GM19438 (cell line): ENCODE data around the gene PEX12.
"Not testable (repeated sequence)": the region's sequence is repeated elsewhere in the genome, so short reads cannot be mapped to it uniquely, and the experiment has no call there.

Experiments used
- ATAC-seq: cut with Tn5 transposase; IDR thresholded peaks from one replicate; pipeline ENCODE4 v1.9.1; 2021; ENCODE audit warnings: low read depth; ENCODE audit not compliant: unreplicated experiment

Gene PEX12

DNA sequence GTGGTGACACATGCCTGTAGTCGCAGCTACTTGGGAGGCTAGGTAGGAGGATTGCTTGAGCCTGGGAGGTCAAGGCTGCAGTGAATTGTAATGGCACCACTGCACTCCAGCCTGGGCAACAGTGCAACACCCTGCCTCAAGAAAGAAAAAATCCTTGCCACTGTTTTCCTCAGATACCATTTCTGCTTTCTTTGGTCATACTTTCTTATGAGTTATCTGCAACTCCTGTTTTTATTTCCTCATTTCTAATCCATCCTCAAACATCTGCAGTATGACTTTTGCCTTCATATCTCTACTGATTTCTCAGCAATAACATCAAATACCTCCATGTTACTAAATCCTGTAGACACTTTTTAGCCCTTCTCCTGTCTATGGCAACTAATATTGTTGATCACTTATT is 5.7 kb upstream of the PEX12 start:
- no peak for ATAC-seq

DNA sequence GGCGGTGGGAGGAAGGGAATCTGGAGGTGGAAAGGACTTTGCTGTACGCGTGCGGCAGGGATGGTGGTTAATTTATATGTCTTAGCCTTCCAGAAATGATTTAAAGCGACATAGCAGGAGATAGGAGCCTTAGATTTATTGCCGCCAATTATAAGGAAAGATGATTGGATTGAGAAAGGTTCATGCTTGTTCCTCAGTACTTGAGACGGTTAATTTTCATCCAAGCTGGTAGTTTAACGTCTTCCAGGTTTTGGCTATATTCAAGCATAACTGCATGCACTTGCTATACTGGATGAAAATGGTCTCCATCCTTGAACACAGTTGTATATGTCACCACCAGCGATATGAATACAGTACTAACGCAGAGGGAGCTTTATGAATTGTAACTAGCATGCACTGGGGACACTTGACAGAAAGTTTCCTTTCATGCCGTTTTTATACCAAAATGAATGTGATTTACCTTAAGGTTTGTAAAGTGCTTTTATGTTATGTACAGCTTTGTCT is 610 bp upstream of the PEX12 start:
- no peak for ATAC-seq

DNA sequence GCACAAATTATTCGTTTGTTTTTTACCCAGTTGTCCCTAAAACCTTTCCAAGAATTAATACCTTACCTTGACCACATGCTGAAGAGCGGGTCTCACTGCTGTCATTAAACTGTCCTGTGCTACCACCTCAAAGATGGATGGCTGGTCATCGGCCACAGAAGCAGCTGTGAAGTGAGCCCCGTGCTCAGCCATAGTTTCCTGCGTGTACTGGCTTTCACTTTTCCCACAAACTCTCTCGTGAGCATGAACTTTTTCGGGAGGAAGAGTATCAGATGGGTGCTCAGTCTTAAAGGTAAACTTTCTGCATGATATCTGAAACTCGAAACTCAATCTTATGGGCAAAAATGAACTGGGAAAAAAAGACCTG is 558 bp downstream of the PEX12 start:
- ATAC-seq: no peak

DNA sequence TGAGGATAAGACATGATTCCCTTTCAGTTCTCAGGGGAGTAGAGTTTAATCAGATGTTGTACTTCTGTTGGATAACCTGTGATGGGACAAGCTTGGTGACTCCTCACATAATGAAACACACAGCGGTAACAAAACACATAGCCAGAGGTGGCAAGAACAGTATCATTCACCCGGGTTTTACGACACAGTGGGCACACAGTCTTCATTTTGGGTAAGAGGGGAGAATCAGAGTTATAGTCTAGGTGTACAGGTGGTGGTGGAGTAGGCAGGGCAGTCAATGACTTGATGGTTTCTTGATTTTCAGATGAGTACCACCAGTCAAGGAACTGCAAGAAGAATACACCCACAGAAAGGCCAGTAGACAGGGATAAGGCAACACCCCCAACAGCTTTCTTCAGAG is 2.6 kb downstream of the PEX12 start:
- ATAC-seq: no peak

DNA sequence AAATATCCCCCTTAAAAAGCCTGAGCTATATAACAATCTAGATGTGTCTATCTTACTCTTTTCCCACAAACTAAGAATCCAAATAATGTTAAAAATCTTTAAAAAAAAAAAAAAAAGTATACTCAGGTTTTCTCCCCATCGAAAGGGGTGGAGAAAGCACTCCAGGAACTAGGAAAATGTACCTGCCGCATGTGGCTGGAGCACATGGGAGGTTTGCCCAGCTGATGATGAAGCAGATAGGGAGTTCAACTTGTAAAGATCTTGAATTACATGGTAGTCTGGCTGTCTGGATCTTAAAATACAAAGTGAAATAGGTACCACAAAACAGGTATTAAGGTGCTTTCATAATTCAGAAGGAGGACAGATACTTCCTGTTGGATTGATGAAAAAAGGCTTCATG is 9.0 kb downstream of the PEX12 start:
- no peak for ATAC-seq

DNA sequence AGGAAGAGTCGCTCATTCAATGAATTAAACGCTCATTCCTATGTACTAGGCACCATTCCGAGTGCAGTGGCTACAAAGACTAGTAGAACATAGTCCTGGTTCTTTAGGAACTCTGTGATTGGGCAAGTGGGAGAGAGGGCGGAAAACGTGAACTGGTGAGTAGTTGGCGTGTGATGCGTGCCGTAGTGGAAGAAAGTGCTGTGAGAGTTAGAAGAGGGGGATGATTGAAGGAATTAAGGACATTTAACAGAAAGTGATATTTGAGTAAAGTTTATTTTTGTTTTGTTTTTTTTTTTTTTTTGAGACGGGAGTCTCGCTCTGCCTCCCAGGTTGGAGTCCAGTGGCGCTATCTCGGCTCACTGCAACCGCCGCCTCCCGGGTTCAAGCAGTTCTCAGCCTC is 9.8 kb downstream of the PEX12 start:
- ATAC-seq: no peak

DNA sequence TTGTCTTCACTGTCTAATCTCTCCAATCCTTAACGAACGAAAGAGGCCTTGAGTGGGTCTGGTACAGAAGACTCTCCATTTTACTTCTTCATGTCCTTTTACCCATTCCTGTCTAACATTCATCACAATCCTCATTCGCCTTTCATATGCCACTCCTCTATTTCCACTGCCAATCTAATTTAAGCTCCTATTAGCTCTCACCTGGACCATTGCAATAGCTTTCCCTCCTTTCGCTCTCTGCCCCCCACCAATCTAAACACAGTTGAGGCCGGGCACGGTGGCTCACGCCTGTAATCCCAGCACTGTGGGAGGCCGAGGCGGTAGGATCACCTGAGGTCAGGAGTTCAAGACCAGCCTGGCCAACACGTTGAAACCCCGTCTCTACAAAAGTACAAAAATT is 11.4 kb downstream of the PEX12 start:
- ATAC-seq: no peak

DNA sequence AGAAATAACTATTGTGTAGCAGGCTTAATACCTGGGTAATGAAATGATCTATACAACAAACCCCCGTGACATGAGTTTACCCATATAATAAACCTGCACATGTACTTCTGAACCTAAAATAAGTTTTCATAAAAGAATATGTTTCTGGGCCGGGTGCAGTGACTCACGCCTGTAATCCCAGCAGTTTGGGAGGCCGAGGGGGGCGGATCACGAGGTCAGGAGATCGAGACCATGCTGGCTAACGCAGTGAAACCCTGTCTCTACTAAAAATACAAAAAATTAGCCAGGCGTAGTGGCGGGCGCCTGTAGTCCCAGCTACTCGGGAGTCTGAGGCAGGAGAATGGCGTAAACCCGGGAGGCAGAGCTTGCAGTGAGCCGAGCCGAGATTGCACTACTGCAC is 15.2 kb downstream of the PEX12 start:
- not testable (repeated sequence) for ATAC-seq

DNA sequence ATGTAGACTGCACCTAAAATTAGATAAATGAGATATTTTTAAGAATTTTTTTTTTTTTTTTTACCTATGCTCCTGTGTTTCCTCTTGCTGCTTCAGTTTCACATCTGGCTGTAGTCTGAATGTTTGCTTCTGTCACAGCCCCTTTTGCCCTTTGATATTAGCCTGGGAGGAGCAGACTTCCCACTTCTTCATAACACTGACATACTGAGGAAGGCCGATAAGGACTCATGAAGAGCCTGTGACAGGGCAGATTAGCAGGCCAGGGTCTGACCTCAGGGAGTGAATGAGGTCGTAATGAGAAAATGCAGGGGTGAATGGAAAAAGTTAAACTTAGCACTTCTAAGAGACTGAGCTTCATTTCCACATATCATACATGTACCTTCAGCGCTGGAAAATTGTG is 17.7 kb downstream of the PEX12 start, which contains the start of gene SLFN14:
SLFN14 (minus strand) TSS at position 117 of the 400 bp plus-strand sequence. CDS start 2,757 bp downstream, outside the sequence.
- no peak for ATAC-seq

DNA sequence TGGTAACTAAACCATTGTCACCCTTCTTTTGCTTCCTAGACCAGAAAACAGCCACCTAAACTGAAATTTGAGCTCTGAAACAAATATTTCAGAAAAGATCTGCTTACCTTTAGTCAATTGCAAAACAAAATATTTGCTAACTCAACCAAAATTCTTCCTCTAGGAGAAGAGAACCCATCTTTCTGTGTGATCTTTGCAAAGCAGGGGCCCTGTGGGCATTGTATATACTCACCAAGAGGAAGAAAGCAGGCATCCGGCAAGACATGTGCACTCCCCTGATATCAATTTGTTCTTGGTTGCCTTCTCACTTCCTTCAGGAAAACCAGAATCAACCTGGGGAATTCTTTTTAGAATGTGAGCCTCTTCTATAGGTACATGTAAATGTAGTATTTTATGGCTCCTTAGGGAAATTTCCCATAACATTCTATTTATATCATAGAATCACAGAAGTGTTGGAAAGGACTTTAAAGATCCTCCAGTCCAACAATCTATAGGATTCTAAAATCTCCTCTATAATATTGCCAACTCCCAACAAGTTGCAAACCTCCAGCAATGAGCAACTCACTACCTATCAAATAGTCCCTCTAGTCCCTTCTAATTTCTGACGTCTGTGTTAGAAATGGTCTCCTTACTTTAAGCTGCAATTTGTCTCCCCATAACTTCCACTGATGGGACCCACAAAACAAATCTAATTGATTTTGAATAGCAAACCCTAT is 18.7 kb downstream of the PEX12 start:
- ATAC-seq: no peak

DNA sequence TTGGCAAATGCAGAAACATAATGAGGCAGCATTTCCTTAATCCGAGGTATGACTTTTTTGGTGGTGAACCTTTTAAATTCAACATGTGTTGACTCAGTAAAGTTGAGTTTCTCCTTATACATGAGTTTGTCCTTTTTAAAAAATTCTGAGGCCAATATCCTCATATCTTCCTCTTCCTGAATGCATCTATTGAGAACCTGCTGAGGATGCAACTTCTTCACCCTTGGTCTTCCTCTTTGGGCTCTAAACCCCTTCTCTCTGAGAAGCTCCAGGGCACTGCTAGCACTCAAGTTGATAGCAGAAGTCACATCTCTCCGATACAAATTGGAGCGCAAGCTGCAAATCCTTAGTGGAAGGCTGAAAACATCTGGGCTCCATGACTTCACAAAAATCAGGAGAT is 21.0 kb downstream of the PEX12 start:
- ATAC-seq: no peak

DNA sequence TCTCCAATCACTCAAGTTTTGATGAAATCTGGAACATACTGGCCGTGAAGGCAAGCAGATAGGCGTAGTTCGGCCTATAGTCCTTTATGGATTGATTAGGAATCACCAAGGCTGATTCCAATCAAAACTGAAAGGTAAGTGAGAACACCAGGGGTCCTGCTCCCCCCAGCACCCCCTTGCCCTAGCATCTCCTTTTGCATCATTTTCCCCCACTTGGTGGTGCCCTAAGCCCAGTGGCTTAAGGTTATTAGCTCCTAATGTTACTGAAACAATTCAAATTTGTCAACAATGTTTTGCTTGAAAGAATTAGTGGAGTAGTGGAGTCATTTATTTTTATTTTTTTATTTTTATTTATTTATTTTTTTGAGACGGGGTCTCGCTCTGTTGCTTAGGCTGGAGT is 22.7 kb downstream of the PEX12 start:
- no peak for ATAC-seq

DNA sequence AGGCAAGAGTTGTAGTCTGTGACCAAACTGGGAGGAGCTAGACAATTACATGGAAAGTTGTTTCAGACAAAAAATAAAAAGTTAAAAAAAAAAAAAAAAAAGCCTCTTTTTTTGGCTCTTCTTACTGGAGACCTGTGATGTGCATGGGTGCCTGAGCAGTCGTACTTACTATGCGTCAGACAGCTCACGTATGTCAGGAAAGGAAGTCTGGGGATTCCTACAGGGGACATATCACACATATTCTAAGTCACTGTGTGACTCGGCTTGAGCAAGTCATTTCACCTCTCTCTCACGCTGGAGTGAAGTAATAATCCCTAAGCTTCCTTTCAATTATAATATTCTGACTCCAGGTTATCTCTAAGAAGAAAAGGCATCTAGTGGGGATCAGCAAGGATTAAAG is 23.7 kb downstream of the PEX12 start:
- ATAC-seq: no peak

DNA sequence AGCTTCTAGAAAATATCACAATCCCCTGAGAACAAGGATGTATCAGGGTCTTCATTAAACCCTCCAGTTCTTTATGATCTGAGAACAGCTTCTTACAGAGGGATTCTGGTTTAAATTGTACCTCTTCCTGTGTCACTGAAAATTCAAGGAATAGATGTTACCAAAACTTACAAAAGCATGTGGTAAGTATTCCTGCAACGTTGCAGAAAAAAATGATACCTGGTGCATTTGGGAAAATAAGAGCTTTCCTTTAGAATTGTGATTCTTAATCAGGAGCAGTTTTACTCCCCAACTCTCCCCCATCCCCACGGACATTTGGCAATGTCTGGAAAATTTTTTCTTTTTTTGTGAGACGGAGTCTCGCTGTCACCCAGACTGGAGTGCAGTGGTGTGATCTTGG is 25.1 kb downstream of the PEX12 start:
- no peak for ATAC-seq

DNA sequence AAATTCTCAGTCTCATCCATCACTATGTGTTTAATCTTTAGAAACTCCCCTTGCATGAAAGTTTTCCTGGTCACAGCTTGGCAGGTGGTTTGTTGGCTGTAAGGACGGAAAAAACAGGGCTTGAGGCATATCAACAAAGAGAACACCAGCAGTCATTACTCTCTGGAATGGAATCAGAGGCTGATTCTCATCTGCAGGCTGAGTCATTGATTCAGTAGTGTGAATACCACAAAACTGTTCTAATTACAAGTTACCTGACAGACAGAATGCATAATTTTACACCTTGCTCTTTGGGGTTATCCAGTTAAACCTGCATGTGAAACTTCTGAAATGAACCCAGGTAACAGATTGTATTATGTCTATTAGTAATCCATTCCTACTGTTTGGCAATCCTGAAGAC is 29.4 kb downstream of the PEX12 start:
- no peak for ATAC-seq

DNA sequence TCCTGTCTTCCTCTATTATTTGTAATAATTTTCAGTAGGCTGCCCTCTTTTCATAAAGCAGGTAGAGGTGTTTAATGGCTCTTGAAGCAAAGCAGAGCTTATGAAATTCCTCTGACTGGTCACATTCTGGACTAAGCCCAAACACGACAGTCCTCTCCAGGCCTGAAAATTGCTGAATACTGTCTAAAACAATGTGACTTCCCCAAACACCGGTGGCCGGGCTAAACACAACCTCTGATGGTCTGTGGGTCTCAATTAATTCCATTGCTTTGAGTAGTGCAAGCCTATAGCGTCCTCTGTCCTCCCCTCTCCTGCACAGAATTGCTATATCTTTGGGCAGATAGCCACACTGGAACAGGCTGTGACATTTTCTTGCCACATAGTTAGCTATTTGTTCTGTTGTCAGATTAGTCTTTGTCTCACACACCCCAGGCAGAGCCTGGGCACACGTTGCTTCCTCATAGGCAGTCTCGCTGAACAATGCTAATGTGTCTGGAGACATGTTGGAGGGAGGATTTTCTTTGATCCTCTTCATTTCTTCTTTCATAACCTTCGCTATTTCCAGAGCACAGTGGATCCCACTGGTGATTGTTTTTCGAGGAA is 30.1 kb downstream of the PEX12 start:
- no peak for ATAC-seq

DNA sequence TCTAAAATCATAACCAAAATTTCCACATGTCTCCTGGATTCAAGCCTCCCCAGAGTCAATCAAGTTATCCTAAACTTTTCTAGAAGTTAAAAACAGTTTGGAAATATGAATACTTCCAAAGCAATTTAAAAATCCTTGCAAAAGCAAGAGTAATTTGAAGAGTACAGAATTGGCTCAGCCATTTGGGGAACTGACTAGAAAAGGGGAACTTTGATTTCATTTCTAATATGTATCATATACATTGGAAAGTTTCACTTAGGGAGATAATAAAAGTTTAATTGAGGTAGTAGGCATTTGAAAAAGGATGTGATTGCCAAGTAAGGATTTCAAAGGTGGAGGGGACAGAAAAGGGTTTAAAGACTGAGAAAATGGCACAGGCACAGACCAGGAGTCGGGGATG is 31.9 kb downstream of the PEX12 start:
- no peak for ATAC-seq

DNA sequence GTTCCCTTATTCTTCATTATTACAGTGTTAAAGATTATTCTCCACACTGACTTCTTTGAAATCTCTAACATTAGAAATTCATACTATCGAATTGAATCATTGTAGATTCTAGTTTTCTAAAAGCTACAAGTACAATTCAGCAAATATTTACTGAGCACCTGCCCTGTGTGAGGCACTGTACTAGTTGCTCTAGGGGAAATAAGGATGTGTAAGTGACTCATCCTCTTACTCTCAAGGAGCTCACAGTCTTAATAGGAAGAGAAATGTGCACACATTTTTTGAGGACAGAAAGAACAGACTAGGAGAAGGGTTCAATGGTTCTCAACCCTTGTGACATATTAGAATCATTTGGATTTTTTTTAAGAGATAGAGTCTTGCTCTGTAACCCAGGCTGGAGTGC is 33.2 kb downstream of the PEX12 start:
- no peak for ATAC-seq

DNA sequence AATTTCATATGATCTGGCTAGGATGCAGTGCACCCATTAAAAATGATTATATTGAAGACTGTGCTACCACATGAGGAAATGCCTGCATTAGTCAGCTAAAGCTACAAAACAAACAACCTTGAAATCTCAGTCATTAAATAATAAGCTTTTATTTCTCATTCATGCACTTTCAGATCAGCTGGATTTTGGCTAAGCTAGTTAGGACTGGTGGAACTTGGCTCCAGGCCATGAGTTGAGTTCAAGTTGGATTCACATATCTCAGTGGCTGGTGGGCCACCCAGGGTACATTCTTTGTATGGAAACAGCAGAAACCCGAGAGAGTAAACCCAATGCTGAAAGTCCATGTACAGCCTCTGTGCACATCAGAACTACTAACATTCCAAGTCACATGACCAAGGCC is 34.5 kb downstream of the PEX12 start:
- ATAC-seq: no peak

DNA sequence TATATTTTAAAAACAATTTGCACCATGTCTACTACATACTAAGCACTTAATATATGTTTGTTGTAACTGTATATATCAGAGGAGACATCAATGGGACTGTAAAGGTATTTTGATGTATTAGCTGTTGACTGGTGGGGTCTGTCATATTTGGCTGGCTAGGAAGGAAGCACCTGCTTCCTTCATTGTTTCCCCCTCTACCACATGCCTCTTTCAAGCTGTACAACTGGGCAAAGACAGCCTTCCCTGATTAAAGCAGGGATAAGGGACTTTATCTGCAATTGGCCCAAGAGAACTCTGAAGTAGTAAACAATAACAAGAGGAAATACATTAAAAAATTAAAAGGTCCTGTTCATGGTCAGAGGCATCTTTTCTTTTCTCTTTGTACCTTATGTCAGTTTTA is 35.4 kb downstream of the PEX12 start:
- no peak for ATAC-seq

DNA sequence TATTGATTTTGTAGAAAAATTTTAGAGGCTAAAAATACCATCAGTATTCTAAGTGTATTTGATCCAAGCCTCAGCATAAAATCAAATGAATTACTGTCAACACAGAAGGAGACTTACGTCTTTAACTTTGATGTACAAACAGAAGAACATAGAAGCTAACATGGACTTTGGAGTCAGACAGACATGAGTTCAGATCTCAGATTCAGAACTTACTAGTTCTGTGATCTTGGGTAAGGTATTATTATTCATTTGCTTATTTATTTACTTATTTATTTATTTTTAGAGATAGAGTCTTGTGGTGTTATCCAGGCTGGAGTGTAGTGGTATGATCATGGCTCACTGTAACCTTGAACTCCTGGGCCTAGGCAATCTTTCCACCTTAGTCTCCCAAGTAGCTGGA is 36.9 kb downstream of the PEX12 start:
- no peak for ATAC-seq

DNA sequence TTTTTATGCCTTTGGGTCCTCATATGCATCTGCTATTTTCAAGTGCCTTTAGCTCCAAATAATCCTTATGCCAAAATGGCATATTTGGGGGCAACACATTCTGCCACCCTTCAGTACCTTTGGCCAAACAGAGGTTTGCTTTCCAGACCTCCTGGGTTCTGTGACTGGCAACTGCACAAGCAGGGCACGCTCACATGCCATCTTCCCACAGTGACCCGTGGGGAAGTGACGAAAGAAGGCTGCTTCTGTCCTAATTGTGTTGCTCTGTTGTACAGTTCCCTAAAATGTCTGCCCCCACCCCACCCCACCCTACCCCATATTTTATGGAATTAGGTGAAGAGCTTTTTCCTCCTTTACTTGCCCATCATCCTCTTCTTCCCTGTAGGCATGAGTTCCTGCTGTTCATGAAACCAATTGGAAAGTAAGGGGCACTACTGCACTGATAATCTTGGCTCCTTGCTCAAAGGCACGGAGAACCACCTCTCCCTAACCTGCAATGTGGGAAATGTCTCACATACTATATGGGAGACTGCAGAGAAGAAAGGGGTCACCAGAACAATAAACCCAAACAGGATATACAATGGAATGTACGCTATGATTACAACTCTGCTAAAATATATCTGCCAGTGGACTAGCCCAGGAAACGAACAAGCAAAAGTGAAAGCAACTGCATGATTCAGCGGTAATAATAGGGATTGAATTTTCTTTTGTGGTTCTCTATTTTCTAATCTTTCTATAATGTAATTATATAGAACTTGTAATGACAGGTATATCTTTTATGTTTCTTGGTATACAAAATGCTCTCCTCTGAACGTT is 37.6 kb downstream of the PEX12 start:
- ATAC-seq: no peak
